T-helper 2 cell treated with Interferon-gamma antibody and Interleukin-4, amounts not matched to agents 5 μg/mL and 100 μg/mL, for 36 hours (primary cell): ENCODE data around the gene RSBN1L.

ENCODE experiments used
- DNase-seq: peaks from one replicate; pipeline ENCODE4 v3.0.0; 2021; ENCODE audit warnings: low spot score
- H3K27ac Mint-ChIP-seq: one replicate; pipeline ENCODE4 v1.8.0; 2021; ENCODE audit warnings: mild to moderate bottlenecking, mixed read lengths
- H3K27me3 Mint-ChIP-seq: one replicate; pipeline ENCODE4 v1.8.0; 2021; ENCODE audit warnings: low read depth, mixed read lengths
- H3K36me3 Mint-ChIP-seq: one replicate; pipeline ENCODE4 v1.8.0; 2021; ENCODE audit warnings: low read depth, mixed read lengths
- H3K4me1 Mint-ChIP-seq: one replicate; pipeline ENCODE4 v1.8.0; 2021; ENCODE audit warnings: low read depth, mixed read lengths
- H3K4me3 Mint-ChIP-seq: one replicate; pipeline ENCODE4 v1.8.0; 2022; ENCODE audit warnings: mild to moderate bottlenecking, moderate library complexity, mixed read lengths
- H3K9me3 Mint-ChIP-seq: one replicate; pipeline ENCODE4 v1.8.0; 2021; ENCODE audit warnings: mixed read lengths

Gene RSBN1L

GRCh38 chr7:77729574-77730348 lies 33.5 kb downstream of the RSBN1L start:
- Mint-ChIP-seq H3K4me3 (no peak overlapping the region), H3K9me3 (no peaks in the 10 kb centered on the region), H3K27me3 (no peaks in the 10 kb centered on the region), H3K36me3 (peaks cover 2% of the 10 kb centered on the region), H3K27ac (no peak overlapping the region), H3K4me1 (peaks cover 24% of the 10 kb centered on the region)
- DNase-seq = no peak

- no peak overlapping the region for H3K4me3 Mint-ChIP-seq
- peaks cover 5% of the 10 kb centered on the region for H3K36me3 Mint-ChIP-seq
- no peaks in the 10 kb centered on the region for H3K9me3 Mint-ChIP-seq
- no peak for DNase-seq
- no peak overlapping the region for H3K27ac Mint-ChIP-seq
- H3K27me3 Mint-ChIP-seq = no peaks in the 10 kb centered on the region
- peaks cover 24% of the 10 kb centered on the region for H3K4me1 Mint-ChIP-seq
These were observed 35.5 kb downstream of the RSBN1L start for GRCh38 chr7:77731716-77732115.

GRCh38 chr7:77734659-77735421 lies 38.6 kb downstream of the RSBN1L start:
- no peak for DNase-seq

GRCh38 chr7:77735457-77735856 lies 39.2 kb downstream of the RSBN1L start:
- H3K9me3 Mint-ChIP-seq = no peaks in the 10 kb centered on the region
- no peak overlapping the region for H3K27ac Mint-ChIP-seq
- no peaks in the 10 kb centered on the region for H3K27me3 Mint-ChIP-seq
- H3K36me3 Mint-ChIP-seq = peaks cover 19% of the 10 kb centered on the region
- DNase-seq = no peak
- H3K4me1 Mint-ChIP-seq = peaks cover 7% of the 10 kb centered on the region
- no peak overlapping the region for H3K4me3 Mint-ChIP-seq

More at GRCh38 chr7:77734659-77735421, 38.6 kb downstream of the RSBN1L start:
- H3K9me3 Mint-ChIP-seq = no peaks in the 10 kb centered on the region
- H3K36me3 Mint-ChIP-seq = peaks cover 19% of the 10 kb centered on the region
- no peak overlapping the region for H3K27ac Mint-ChIP-seq
- peaks cover 10% of the 10 kb centered on the region for H3K4me1 Mint-ChIP-seq
- H3K4me3 Mint-ChIP-seq = no peak overlapping the region
- no peaks in the 10 kb centered on the region for H3K27me3 Mint-ChIP-seq

GRCh38 chr7:77736991-77737390 lies 40.7 kb downstream of the RSBN1L start:
- Mint-ChIP-seq H3K27ac (no peak overlapping the region), H3K4me3 (no peak overlapping the region), H3K27me3 (no peaks in the 10 kb centered on the region), H3K36me3 (peaks cover 20% of the 10 kb centered on the region), H3K9me3 (no peaks in the 10 kb centered on the region), H3K4me1 (peaks cover 5% of the 10 kb centered on the region)
- DNase-seq = no peak

GRCh38 chr7:77738382-77738781 lies 42.1 kb downstream of the RSBN1L start:
- H3K36me3 Mint-ChIP-seq = peaks cover 25% of the 10 kb centered on the region
- no peaks in the 10 kb centered on the region for H3K27me3 Mint-ChIP-seq
- H3K27ac Mint-ChIP-seq = no peak overlapping the region
- no peaks in the 10 kb centered on the region for H3K9me3 Mint-ChIP-seq
- H3K4me1 Mint-ChIP-seq = no peaks in the 10 kb centered on the region
- no peak for DNase-seq
- no peak overlapping the region for H3K4me3 Mint-ChIP-seq

GRCh38 chr7:77738871-77739270 lies 42.6 kb downstream of the RSBN1L start:
- H3K4me1 Mint-ChIP-seq = no peaks in the 10 kb centered on the region
- no peak for DNase-seq
- peaks cover 25% of the 10 kb centered on the region for H3K36me3 Mint-ChIP-seq
- H3K27me3 Mint-ChIP-seq = no peaks in the 10 kb centered on the region
- no peak overlapping the region for H3K4me3 Mint-ChIP-seq
- no peak overlapping the region for H3K27ac Mint-ChIP-seq
- H3K9me3 Mint-ChIP-seq = no peaks in the 10 kb centered on the region

GRCh38 chr7:77740257-77740656 lies 44.0 kb downstream of the RSBN1L start:
- H3K9me3 Mint-ChIP-seq = no peaks in the 10 kb centered on the region
- no peak for DNase-seq
- H3K36me3 Mint-ChIP-seq = peaks cover 26% of the 10 kb centered on the region
- no peaks in the 10 kb centered on the region for H3K27me3 Mint-ChIP-seq
- H3K4me3 Mint-ChIP-seq = no peak overlapping the region
- H3K4me1 Mint-ChIP-seq = no peaks in the 10 kb centered on the region
- H3K27ac Mint-ChIP-seq = no peak overlapping the region

- H3K27ac Mint-ChIP-seq = no peak overlapping the region
- peaks cover 2% of the 10 kb centered on the region for H3K4me1 Mint-ChIP-seq
- no peaks in the 10 kb centered on the region for H3K27me3 Mint-ChIP-seq
- DNase-seq = no peak
- no peak overlapping the region for H3K4me3 Mint-ChIP-seq
- H3K36me3 Mint-ChIP-seq = peaks cover 20% of the 10 kb centered on the region
- no peaks in the 10 kb centered on the region for H3K9me3 Mint-ChIP-seq
These were observed 47.3 kb downstream of the RSBN1L start for GRCh38 chr7:77743518-77743917.

- no peaks in the 10 kb centered on the region for H3K9me3 Mint-ChIP-seq
- peak overlapping the region; percentile 29 for H3K27ac Mint-ChIP-seq
- no peak for DNase-seq
- no peaks in the 10 kb centered on the region for H3K27me3 Mint-ChIP-seq
- no peak overlapping the region for H3K4me3 Mint-ChIP-seq
- peaks cover 22% of the 10 kb centered on the region for H3K36me3 Mint-ChIP-seq
- peaks cover 2% of the 10 kb centered on the region for H3K4me1 Mint-ChIP-seq
These were observed 49.5 kb downstream of the RSBN1L start for GRCh38 chr7:77745746-77746145.

- peaks cover 24% of the 10 kb centered on the region for H3K36me3 Mint-ChIP-seq
- peak overlapping the region; percentile 29 for H3K27ac Mint-ChIP-seq
- H3K4me1 Mint-ChIP-seq = peaks cover 2% of the 10 kb centered on the region
These were observed 50.0 kb downstream of the RSBN1L start for GRCh38 chr7:77746164-77746823.

GRCh38 chr7:77746824-77747165 lies 50.5 kb downstream of the RSBN1L start:
- Mint-ChIP-seq H3K9me3 (no peaks in the 10 kb centered on the region), H3K36me3 (peaks cover 24% of the 10 kb centered on the region), H3K27ac (no peak overlapping the region), H3K4me1 (peaks cover 6% of the 10 kb centered on the region), H3K27me3 (no peaks in the 10 kb centered on the region), H3K4me3 (no peak overlapping the region)
- DNase-seq = no peak

More at GRCh38 chr7:77746164-77746823, 50.0 kb downstream of the RSBN1L start:
- H3K4me3 Mint-ChIP-seq = no peak overlapping the region
- H3K9me3 Mint-ChIP-seq = no peaks in the 10 kb centered on the region
- DNase-seq = no peak
- no peaks in the 10 kb centered on the region for H3K27me3 Mint-ChIP-seq

GRCh38 chr7:77747178-77747577 lies 50.9 kb downstream of the RSBN1L start:
- DNase-seq = no peak
- H3K27ac Mint-ChIP-seq = no peak overlapping the region
- H3K36me3 Mint-ChIP-seq = peaks cover 24% of the 10 kb centered on the region
- peaks cover 9% of the 10 kb centered on the region for H3K4me1 Mint-ChIP-seq
- no peak overlapping the region for H3K4me3 Mint-ChIP-seq
- no peaks in the 10 kb centered on the region for H3K9me3 Mint-ChIP-seq
- no peaks in the 10 kb centered on the region for H3K27me3 Mint-ChIP-seq

GRCh38 chr7:77747718-77748117 lies 51.5 kb downstream of the RSBN1L start:
- DNase-seq = no peak
- Mint-ChIP-seq H3K9me3 (no peaks in the 10 kb centered on the region), H3K36me3 (peaks cover 23% of the 10 kb centered on the region), H3K4me3 (no peak overlapping the region), H3K27ac (no peak overlapping the region), H3K4me1 (peaks cover 12% of the 10 kb centered on the region), H3K27me3 (no peaks in the 10 kb centered on the region)
